Subcutaneous preadipocyte (primary cell): ENCODE data around the gene GRIN2D. TPM values are rescaled to one million over a fixed set of nuclear protein-coding genes. Genes with fewer than 3 reads are reported as not detected.

Experiments
- total RNA-seq: library from RNA; depleted of rRNA; stranded (reverse); fragments of >200 nt; gene quantifications from 2 replicates; pipeline ENCODE4 v1.2.3, GENCODE V29; 2012

The GRIN2D gene
- total RNA-seq = 0.37 and 0.78 TPM in 2 replicates

GRCh38 chr19:48393559-48394330 lies at the start of gene GRIN2D:
TSS of gene GRIN2D (plus strand) at chr19:48393668. CDS start at chr19:48398393, 4,725 bp downstream.

GRCh38 chr19:48363810-48364597 lies 29.5 kb upstream of the GRIN2D start, which contains the start of the genes SYNGR4 and TMEM143:
TSS of gene SYNGR4 (plus strand) at chr19:48364367. CDS start at chr19:48365843, 1,476 bp downstream.
TSS of gene TMEM143 (minus strand) at chr19:48363940. CDS start at chr19:48363920, 20 bp downstream.

GRCh38 chr19:48391100-48392005 lies 2.1 kb upstream of the GRIN2D start, which contains the start of gene KDELR1:
TSS of gene KDELR1 (minus strand) at chr19:48391551. CDS start at chr19:48391358, 193 bp downstream.

Other genes with a start within 250 kb of the GRIN2D start
- 34.9 and 51.2 TPM in 2 replicates for gene LIG1, start 223.3 kb upstream of the GRIN2D start, total RNA-seq
- 1.1 and 1.8 TPM in 2 replicates for gene ZSWIM9, start 223.0 kb upstream of the GRIN2D start, total RNA-seq
- gene CARD8, start 137.8 kb upstream of the GRIN2D start, total RNA-seq = 10.7 and 14.9 TPM in 2 replicates
- gene ZNF114, start 123.6 kb upstream of the GRIN2D start, total RNA-seq = under 0.01 and 0.39 TPM in 2 replicates
- gene EMP3, start 68.1 kb upstream of the GRIN2D start, total RNA-seq = 345 and 381 TPM in 2 replicates
- gene TMEM143, start 29.7 kb upstream of the GRIN2D start, total RNA-seq = 5.1 and 5.7 TPM in 2 replicates
- gene SYNGR4, start 29.3 kb upstream of the GRIN2D start, total RNA-seq = not detected in 2 replicates
- gene KDELR1, start 2.1 kb upstream of the GRIN2D start, total RNA-seq = 84.9 and 89.1 TPM in 2 replicates
- gene GRWD1, start 52.3 kb downstream of the GRIN2D start, total RNA-seq = 32.7 and 53.6 TPM in 2 replicates
- gene KCNJ14, start 61.9 kb downstream of the GRIN2D start, total RNA-seq = 0.37 and 0.59 TPM in 2 replicates
- 31.7 and 34.5 TPM in 2 replicates for gene CYTH2, start 75.7 kb downstream of the GRIN2D start, total RNA-seq
- not detected in 2 replicates for gene LMTK3, start 118.2 kb downstream of the GRIN2D start, total RNA-seq
- gene SULT2B1, start 158.5 kb downstream of the GRIN2D start, total RNA-seq = not detected in 2 replicates
- not detected in 2 replicates for gene SPACA4, start 213.1 kb downstream of the GRIN2D start, total RNA-seq
- gene FAM83E, start 221.4 kb downstream of the GRIN2D start, total RNA-seq = under 0.01 and 1.4 TPM in 2 replicates
- 1,644 and 2,294 TPM in 2 replicates for gene RPL18, start 225.5 kb downstream of the GRIN2D start, total RNA-seq
- 9.2 and 11.5 TPM in 2 replicates for gene SPHK2, start 225.8 kb downstream of the GRIN2D start, total RNA-seq
- gene DBP, start 243.7 kb downstream of the GRIN2D start, total RNA-seq = 1.6 and 5.9 TPM in 2 replicates